IMR-90 (cell line): ENCODE measurements around the gene ANKS4B.

Source experiments
- BHLHE40 ChIP-seq: fragments of 150-350 bp; IDR thresholded peaks from 2 replicates; pipeline ENCODE4 v1.6.1; 2016; ENCODE audit warnings: mild to moderate bottlenecking, low read depth, low read length
- CTCF ChIP-seq: conservative IDR thresholded peaks from 2 replicates; pipeline ENCODE4 v1.5.1; 2012; ENCODE audit warnings: mild to moderate bottlenecking, low read depth, low read length, improper control_type of control experiment
- NFE2L2 ChIP-seq: fragments of 150-350 bp; IDR thresholded peaks from 2 replicates; pipeline ENCODE4 v1.6.1; 2016; ENCODE audit warnings: low read depth, mild to moderate bottlenecking, low read length
- POLR2A ChIP-seq: IDR thresholded peaks from 2 replicates; pipeline ENCODE4 v1.6.1; 2012; ENCODE audit warnings: mild to moderate bottlenecking, low read depth, low read length
- RFX5 ChIP-seq: IDR thresholded peaks from 2 replicates; pipeline ENCODE4 v1.8.0; 2012; ENCODE audit warnings: low read depth, mild to moderate bottlenecking, low read length, moderate library complexity
- USF2 ChIP-seq: fragments of 150-350 bp; IDR thresholded peaks from 2 replicates; pipeline ENCODE4 v1.6.1; 2017; ENCODE audit warnings: mild to moderate bottlenecking, antibody characterized with exemption, low read length, low read depth

GRCh38 chr16:21218153-21218552 is 15.3 kb upstream of the ANKS4B start:
- TF ChIP-seq CTCF (no peak), RFX5 (no peak), NFE2L2 (no peak), POLR2A (no peak), BHLHE40 (no peak), USF2 (no peak)
